CD4-positive, alpha-beta T cell treated with Interleukin-17A for 1 hour (primary cell): ENCODE measurements around the gene RUNX2.
A peak's percentile ranks its signal among the peaks of the same experiment; 100 is the strongest.
"Not testable (repeated sequence)": the region's sequence is repeated elsewhere in the genome, so short reads cannot be mapped to it uniquely, and the experiment has no call there.

ENCODE experiments used
- DNase-seq: peaks from one replicate; pipeline ENCODE4 v3.0.0-alpha.2; 2020

Gene RUNX2

DNA sequence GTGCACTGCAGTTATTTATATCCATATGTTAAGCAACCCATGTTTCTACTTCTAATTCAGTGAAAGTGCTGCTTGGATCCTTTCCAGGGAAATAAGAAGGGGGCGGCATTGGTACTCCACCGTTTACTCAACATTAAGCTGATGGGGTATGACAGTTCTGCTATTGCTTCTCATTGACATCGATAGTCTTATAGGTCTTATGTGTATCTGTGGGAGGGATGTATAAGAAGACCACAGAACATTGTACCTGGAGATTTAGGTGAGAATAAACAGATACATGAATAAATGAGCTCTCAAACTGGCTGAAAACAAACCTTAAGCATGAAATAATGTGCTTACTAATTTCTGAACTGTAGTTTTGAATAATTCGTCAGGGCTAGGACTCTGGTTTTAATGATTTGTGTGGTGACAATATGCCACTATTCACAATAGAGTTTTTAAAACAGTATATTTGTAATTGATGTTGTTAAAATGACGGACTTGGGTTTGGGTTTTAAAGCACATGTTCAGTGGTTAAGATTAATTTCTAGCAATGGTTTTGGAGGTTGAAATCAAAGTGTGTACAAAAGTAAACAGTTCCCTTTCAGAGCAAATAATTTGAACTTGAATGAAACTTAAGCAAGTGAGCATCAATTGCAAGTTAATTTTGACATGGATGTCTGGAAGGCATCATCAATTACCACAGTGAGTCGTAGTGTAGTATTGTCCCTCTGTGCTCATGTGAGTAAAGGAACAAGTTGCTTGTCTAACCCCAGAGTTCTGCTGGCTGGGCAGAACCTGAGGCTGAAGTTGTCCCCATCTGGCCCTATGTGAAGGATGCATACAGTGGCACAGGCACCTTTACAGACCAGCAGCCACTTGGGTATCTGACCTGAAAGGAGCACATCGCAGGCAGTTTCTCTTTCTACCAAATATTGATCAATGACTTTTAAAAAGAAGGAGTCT is 134.3 kb downstream of the RUNX2 start:
- no peak for DNase-seq

DNA sequence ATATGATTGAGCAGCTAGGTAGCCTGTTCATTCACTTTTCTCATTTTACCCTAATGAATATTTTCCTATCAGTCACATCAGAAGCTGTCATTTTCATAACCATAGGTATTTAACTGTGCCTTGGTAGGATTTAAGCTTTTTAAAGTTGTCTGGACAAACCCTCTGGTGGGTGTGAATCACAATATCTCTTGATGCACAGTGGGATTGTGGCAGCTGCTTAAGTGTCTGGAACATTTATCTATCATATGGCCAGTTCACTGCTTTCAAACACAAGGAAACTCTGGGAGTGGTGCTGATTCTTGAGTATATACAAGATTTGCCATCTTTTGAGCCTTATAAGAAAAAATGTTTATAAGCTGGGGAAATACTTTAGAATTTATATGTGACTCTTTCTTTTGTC is 136.6 kb downstream of the RUNX2 start:
- DNase-seq = no peak

DNA sequence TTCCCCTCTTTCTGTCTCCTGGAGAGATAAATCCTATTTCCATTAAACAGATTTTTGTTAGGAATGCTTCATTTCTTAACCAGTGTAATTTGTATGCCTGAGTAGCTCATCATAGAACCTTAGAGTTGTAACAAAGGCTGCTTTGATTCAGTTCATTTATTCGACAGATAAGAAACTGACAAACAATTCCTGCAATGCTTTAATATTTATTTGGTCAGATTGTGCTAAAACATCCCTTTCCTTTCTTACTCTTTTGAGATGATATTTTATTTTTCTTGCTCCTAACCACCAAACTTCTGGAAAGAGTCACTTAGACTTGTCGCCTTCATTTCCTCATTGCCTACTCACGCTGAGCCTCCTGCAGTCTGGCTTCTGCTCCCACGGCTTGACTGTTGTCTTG is 138.6 kb downstream of the RUNX2 start:
- DNase-seq = no peak

DNA sequence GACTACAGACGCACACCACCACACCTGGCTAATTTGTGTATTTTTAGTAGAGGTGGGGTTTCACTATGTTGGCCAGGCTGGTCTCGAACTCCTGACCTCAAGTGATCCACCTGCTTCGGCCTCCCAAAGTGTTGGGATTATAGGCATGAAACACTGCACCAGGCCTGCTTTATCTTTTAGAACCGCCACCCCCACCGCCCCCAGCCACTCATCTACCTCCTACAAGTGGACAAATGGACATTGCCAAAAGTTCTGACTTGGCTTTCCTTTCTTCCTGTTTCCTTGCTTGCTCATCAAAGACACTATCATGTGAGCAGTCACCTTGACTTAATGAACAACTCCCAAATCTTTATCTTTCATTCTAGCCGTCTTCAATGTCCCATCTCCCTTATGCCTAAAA is 139.3 kb downstream of the RUNX2 start:
- not testable (repeated sequence) for DNase-seq

DNA sequence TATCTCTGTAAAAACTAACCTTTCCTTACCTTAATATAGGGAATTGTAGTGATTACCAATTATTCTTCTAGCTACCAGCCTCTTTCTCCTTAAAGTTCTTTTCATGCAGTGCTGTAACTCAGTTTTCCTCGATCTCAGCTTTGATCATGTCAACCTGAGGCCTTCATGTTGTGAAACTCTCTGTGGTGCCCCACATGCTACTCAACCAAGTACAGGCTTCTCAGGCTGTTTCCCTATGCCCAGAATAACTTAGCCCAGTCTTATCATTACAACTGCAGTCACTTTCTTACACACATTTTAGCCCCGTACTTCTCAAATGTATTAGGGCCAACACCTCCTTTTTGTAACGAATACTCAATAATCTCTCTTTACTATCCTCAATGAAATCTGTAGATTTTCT is 139.7 kb downstream of the RUNX2 start:
- no peak for DNase-seq

DNA sequence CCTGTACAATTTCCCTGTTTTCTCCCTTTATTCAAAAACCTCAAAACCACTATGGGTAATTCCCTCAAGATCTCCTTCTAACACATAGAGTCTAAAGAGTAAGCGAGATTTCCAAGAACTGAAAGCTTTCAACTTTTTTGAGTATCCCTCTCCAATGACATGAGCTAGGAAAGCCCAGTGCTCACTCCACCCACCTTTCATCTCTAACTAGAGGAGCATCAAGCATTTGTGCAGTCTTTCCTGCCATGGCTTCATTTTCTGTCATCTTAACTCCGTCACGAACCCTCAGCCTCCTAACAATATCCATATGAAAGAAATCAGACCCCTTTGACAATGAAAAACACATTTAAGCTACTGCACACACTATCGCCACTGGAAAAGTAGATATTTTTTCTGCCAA is 141.5 kb downstream of the RUNX2 start:
- DNase-seq = no peak

DNA sequence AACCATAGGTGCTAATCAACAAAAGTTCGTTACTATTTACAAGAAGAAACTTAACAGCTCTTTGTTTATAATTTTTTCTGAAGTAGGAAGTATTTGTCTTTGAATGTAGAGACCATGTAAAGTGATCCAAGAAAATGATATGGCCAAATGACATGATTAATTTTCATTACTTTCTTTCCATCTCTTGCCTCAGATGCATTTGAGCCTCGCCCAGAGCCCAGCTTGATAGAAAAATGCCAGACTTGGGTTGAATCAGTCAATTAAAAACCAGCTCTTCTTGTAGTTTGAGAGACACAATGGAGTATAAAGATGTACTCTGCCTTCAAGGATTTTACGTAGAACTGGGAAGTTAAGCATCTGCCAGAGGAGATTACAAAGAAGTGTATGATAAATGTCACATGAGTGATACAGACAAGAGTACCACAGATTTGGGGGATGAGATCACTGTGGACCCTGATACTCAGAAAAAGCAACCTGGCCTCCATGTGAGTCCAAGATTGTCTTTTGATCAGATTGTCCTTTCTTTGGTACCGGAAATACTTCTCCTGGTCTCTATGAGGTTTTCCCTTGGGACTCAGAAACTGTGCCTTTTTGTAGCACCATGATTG is 142.1 kb downstream of the RUNX2 start:
- DNase-seq = no peak

DNA sequence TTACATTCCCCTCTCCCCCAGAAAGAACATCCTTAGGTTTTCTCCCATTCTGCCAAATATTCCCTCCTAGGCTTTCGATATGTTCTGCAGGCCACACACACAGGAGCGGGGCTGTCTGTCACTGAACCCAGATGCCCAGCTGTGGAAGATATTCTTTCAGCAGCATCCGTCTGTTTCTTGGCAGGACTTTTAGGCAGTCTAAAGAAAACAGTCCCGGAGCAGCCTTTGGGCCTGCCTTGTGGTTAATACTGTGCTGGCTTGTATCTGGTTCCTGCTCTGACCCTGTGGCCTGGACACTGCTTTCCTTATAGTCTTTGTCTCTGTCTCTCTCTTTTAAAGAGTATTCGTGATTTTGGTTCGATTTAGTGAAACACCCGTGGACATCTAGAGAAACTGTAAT is 144.3 kb downstream of the RUNX2 start:
- no peak for DNase-seq

DNA sequence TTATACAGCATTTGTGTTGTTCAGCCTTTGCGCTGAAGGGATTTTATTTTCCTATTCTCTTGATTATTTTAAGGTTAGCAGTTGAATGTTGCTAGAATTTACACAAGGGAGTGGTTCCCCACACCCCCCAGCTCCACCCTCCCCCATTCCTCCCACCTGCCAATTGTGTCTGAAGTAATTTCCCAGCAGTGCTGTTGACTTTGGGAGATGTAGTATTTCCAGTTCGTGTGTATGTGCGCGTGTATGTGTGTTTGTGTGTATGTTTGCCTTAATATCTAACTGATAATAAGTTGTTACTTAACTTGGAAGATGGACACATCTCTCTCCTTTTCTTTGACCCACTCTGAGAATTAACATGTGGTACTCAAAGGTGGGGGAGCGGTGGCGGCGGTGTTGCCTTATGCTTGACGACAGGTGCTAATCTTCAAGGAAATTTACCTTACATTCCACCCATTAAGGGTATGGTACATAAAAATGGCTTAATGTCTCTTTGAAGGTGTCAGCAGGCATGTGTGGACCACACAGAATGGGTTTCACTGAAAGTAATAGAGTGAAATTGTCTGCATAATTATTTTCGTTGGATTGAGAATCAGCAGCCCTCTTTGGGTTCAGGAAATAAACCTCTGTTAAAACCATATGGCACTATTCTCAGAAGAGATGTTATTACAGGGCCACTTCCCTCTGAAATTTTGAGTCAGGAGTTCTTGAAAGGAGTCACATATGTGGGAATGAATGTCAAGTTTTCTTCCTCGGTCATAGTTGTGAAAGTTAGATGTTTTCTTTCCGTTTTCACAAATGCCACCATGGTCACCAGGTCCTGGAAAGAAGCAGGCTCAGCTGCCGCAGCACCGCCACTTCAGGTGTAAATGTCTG is 145.2 kb downstream of the RUNX2 start:
- DNase-seq = no peak

DNA sequence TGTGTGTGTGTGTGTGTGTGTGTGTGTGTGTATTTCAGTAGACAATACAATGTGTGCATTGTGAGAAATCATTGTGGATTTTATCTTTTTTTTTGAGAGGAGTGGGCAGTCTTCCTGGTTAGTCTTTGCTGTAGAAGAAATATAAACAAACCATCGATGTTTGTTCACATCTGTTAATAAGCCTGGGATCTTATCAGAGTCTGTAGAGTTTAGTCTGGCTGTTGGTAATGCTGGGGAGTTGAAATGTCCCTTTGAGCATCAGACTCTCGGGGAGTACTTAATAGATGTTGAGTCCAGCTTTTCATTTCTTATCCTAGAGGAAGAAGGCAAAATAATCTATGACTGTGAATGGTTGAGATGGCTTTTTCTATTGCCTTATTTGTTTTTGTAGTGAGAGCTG is 146.2 kb downstream of the RUNX2 start:
- no peak for DNase-seq

DNA sequence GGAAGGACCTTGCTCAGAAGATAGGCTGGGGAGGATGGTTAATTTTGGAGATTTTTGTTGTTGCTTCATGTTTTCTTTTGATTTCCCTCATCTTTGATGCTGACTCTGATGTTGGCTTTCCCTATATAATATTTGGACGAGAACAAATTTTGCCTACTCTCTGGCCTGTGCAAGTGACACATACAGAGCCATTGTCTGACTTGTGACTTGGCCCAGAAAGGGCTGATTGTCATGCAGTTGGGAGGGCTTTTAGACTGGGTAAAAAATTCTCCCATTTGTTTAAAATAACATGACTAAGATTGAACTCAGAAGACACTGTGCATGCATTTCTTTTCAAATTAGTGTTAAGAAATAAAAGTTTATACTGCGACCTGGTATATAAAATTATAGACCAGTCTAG is 148.2 kb downstream of the RUNX2 start:
- no peak for DNase-seq

DNA sequence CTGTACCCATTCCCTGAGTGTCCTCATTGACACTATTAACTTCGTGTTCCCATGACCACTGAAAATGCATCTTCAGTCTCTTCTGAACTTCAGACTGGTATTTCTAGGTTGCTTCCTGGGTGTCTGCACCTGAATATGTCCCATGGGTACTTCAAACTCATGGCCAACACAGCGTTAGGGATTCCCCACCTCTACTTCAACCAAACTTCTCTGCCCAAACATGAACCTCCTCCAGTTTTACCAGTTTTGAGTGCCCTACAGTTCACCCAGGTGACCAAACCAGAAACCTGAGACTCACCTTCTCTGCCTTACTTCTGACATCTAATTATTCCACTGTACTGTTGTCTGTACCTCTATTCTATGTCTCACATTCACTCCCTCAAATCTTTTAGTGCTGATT is 149.1 kb downstream of the RUNX2 start:
- no peak for DNase-seq

DNA sequence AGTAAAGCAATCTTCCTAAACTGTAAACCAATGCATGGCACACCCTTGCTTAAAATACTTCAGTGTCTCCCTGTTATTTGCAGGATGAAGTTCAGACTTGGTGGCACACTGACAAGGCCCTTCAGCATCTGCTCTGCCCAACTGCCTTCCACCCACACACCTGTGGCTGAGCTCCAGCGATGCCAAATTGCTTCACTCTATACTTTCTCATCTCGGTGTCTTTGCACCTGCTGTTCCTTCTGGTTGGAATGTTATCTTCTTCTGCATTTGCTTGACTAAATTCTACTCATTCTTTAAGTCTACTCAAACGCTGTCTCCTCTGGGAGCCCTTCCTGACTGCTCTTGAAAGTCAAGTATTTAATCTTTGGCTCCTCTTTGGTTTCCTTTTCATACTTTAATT is 149.7 kb downstream of the RUNX2 start:
- no peak for DNase-seq

DNA sequence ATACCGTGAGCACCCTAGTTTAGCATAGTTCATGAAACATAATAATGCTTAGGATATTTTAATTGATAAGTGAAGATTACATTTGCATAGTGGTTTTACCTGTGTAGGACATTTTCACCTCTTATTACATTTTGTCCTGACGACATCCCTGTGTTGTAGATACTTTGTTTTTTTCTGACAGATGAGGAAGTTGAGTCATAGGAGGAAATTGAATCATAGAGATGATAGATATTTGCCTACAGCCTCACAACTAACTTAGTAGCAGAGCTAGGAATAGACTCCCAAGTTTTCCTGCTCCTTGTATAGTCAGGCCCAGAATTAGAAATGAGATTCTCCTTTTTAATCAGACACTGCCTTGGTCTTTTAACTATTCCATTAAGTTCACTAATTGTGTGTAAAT is 150.1 kb downstream of the RUNX2 start:
- DNase-seq = peak; percentile 31

DNA sequence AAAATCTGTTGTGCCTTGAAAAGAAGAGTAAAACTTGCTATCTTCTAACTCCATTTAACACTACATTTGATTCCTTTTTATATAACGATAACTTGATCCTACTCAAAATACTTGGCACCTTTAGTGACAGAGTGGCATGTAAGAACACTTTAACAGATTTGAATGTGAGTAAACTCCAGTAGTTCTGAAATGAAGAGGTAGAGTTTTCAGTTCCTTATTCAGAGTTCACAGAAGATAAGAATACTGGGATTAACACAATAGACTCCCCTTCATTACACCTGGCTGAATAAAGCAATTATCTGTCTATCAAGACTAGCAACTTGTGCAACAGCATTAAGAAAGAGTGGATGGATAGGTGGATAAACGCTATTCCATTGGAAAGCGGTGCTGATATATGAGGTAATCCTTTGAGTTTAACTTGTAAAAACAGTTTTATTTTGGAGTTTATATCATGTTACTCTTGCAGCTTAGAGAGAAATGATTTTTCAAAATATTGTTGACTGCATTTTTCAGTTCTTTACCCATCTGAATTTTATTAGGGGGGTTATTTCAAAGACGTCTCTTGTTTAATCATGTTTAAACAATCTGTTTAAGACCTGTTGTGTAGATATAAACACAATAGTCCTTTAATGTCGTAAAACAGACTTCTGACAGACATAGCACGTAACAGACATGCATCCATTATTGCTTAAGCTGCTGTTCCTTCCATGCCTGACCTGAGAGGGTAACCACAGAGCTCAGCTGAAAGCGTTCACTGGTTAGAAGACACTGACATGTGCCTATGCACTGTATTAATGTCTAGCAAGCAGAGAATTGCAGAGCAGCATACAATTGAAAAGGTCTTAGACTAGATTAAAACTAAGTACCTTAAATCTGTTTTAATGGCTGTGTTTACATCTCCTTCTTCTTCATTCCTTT is 152.0 kb downstream of the RUNX2 start:
- DNase-seq = no peak

DNA sequence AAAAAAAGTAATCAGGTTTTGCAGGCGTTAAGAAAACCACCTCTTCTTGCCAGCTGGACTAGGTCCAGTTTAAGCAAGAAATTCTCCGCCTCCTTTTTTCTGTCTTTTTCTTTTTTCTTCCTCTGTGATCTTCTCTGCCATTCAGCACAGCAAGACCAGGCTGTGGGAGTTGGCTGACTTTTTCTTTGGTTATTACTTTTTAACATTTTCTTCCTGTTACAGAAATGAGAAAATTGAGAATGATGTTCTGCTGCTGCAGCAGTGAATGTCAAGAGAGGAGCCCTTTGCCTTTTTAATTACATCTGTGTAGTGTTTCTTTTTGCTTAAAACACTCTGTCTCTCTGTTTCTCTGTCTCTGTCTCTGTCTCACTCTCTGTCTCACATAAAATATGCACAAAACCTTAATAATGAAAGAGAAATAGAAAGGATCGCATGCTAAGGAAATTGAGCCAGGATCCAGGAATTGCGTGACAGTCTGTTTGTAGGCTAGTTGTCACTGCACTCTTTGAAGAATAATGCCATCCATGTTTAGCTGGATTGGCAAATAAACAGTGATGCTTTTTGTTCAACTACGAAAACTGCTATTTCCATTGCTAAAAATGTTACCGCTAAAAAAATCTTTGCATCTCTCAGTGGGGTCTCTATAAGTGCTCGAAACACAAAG is 152.8 kb downstream of the RUNX2 start:
- no peak for DNase-seq

DNA sequence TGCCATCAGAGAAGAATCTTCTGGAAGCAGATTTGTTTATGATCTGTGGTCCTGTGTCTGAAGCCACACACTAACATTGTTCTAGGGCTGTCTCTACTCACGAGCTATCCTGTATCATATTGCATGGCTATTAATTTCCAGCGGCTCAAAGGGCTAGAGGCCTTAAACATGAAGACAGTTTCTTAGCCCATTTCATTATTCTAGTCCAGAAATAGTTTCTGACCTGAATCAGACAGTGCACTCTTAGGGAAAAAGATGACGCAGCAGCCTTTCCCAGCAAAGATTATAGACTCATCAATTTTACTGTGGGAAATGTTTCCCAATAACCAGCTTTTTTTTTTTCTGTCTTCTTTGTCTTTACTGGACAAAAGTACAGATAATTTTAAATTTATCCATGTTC is 154.9 kb downstream of the RUNX2 start:
- DNase-seq = no peak

DNA sequence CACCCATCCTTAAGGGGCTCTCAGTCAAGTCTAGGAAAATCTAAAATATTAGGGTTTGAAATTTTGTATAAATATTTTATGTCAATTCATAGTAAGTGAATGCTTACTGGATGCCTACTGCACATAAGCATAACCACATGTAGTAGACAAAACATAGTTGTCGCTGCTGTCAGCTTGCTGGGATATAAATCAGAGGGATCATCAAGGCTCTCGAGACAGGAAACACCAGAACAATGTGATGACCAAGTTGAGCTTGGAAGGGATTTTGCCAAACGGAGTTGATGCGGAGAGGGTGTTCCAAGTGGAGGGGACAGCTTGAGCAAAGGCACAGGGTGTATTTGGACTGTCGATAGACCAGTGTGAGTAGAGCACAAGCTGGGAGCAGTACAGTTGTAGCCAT is 155.4 kb downstream of the RUNX2 start:
- no peak for DNase-seq

DNA sequence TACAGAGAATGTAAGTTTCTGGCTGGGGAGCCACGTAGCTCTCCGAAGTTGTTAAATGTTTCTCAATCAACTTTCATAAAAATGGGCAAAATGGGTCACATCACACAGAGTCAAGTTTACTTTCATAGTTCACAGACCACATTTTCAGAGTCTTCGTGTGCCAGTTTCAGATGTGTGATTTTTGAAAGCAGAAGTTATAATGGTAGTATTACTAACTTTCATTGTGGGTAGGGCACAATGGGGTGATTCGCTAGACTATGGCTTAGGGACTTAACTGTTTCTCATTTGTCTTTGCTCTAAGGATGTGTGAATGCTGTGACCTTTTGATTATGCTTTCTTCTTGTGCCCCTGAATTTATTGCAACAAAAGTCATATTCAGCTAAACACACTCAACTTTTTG is 158.6 kb downstream of the RUNX2 start:
- no peak for DNase-seq

DNA sequence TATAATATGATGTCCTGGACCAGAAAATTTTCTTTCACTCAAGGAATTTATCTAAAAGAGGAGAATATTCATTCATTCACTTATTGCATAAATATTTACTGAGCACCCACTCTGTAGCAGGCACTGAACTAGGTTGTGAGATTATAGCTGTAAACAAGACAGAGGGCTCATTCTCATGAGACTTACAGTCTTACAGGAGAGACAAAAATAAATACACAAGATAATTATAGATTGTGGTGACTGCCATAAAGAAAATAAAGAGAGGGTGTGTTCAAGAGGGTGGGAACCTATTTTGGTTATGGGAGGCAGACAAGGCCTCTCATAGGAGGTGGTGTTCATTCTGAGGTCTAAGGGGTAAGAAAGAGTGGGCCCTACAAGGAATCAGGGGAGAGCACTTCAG is 159.5 kb downstream of the RUNX2 start:
- DNase-seq = no peak

DNA sequence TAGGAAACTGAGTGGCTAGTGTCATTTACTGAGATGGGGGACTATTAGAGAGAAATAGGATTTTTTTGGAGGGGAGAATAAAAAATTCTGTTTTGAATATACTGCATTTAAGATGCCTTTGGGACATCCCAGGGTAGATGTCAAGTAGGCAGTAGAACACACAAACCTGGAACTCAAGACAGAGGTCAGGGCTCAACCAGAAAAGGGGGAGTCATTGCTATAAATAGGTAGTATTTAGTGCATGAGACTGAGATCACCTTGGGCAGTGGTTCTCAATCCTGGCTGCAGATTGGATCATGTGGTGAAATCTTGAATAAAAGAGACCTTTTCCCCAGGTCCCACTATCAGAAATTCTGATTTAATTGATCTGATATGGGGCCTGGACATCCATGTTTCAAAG is 160.1 kb downstream of the RUNX2 start:
- DNase-seq = no peak

DNA sequence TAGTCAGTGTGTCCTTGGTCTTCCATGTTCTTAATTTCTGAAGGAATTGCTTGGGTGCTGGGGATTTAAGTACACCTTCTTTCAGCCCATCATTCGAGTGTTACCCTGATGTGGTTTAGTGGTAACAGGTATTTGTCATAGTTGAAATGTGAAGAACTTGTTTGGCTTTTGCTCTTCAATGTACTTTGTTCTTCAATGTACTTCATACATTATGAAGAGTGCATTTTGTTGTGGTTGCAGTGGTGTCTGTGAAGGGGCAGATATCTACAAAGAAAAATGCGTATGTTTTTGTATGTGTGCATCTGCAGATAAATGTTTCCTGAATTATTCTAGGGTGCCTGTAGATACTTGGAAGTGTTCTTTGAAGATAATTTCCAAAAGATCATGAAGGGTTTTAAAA is 160.8 kb downstream of the RUNX2 start:
- peak; percentile 22 for DNase-seq
